ENCODE data around the gene ANKIB1.
A peak's percentile ranks its signal among the peaks of the same experiment; 100 is the strongest.
"Not testable (repeated sequence)": the region's sequence is repeated elsewhere in the genome, so short reads cannot be mapped to it uniquely, and the experiment has no call there.

ANKIB1 gene

GRCh38 chr7:92343714-92344113 is 97.9 kb downstream of the ANKIB1 start:
- Histone ChIP-seq H3K27ac (no peak overlapping the region), H3K9me3 (ENCODE audit: low read depth, low read length) (no peaks in the 10 kb centered on the region), H3K36me3 (ENCODE audit: insufficient read depth, low read length) (peaks cover 14% of the 10 kb centered on the region), H3K4me3 (no peak overlapping the region), H3K9ac (ENCODE audit: insufficient read length) (no peak overlapping the region)
- TF ChIP-seq FOXP2 (optimal IDR thresholded peaks at IDR 0.05; ENCODE audit: control extremely low read depth, extremely low read length, insufficient read depth) (no peak), EZH2 (IDR thresholded peaks at IDR 0.05) (no peak), POLR2AphosphoS5 (IDR thresholded peaks at IDR 0.05; ENCODE audit: borderline replicate concordance, low read depth, low read length) (no peak)
- DNase-seq (ENCODE audit: low read depth, low spot score): no peak

- Histone ChIP-seq H3K4me3 (no peak overlapping the region), H3K9ac (ENCODE audit: insufficient read length) (no peak overlapping the region), H3K27ac (no peak overlapping the region), H3K36me3 (ENCODE audit: insufficient read depth, low read length) (peaks cover 28% of the 10 kb centered on the region), H3K9me3 (ENCODE audit: low read depth, low read length) (no peaks in the 10 kb centered on the region)
- no peak for TF ChIP-seq POLR2AphosphoS5 (IDR thresholded peaks at IDR 0.05; ENCODE audit: borderline replicate concordance, low read depth, low read length)
- no peak for TF ChIP-seq FOXP2 (optimal IDR thresholded peaks at IDR 0.05; ENCODE audit: control extremely low read depth, extremely low read length, insufficient read depth)
- TF ChIP-seq EZH2 (IDR thresholded peaks at IDR 0.05): no peak
- no peak for DNase-seq (ENCODE audit: low read depth, low spot score)
These were observed 106.2 kb downstream of the ANKIB1 start for GRCh38 chr7:92352009-92352408.

- no peak overlapping the region for H3K9ac ChIP-seq (ENCODE audit: insufficient read length)
- no peak overlapping the region for H3K27ac ChIP-seq
- TF ChIP-seq EZH2 (IDR thresholded peaks at IDR 0.05) (no peak), POLR2AphosphoS5 (IDR thresholded peaks at IDR 0.05; ENCODE audit: borderline replicate concordance, low read depth, low read length) (no peak), FOXP2 (optimal IDR thresholded peaks at IDR 0.05; ENCODE audit: control extremely low read depth, extremely low read length, insufficient read depth) (no peak)
- H3K4me3 ChIP-seq: no peak overlapping the region
- no peaks in the 10 kb centered on the region for H3K9me3 ChIP-seq (ENCODE audit: low read depth, low read length)
- H3K36me3 ChIP-seq (ENCODE audit: insufficient read depth, low read length): peaks cover 20% of the 10 kb centered on the region
- DNase-seq (ENCODE audit: low read depth, low spot score): no peak
These were observed 108.4 kb downstream of the ANKIB1 start for GRCh38 chr7:92354214-92354613.

DNA sequence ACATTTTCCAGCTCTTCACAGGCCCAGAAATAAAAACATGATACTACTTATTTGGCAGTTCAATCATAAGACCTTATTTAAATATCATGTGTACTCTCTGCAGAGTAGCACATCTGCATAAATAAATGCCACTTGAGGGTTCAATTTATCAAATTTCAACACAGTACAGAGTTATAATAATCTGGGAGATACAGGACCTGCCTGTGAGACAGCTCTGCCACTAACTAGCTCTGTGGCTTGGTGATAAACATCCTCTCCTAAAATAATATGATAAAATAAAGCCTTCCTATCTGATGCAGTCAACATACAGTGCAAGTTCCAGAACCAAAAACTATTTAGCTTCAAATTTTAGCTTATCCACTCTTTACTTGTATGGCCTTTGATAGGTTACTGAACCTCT is 110.6 kb downstream of the ANKIB1 start:
- no peak for TF ChIP-seq FOXP2 (optimal IDR thresholded peaks at IDR 0.05; ENCODE audit: control extremely low read depth, extremely low read length, insufficient read depth)
- Histone ChIP-seq H3K9ac (ENCODE audit: insufficient read length) (no peak overlapping the region), H3K9me3 (ENCODE audit: low read depth, low read length) (no peaks in the 10 kb centered on the region), H3K4me3 (no peak overlapping the region), H3K27ac (no peak overlapping the region), H3K36me3 (ENCODE audit: insufficient read depth, low read length) (peaks cover 15% of the 10 kb centered on the region)
- no peak for DNase-seq (ENCODE audit: low read depth, low spot score)

DNA sequence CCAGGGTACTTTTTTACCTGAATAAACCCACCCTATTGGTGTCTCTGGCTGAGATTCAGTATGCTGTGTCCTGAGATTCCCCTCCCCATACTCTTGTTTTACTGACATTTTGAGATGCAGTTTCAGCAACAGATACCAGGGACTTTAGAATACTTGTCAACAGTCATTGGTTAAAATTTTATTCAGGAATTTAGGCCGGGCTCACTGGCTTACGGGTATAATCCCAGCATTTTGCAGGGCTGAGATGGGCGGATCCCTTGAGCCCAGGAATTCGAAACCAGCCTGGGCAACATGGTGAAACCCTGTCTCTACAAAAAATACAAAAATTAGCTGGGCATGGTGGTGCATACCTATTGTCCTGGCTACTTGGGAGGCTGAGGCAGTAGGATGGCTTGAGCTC is 111.5 kb downstream of the ANKIB1 start:
- no peaks in the 10 kb centered on the region for H3K9me3 ChIP-seq (ENCODE audit: low read depth, low read length)
- no peak overlapping the region for H3K9ac ChIP-seq (ENCODE audit: insufficient read length)
- H3K36me3 ChIP-seq (ENCODE audit: insufficient read depth, low read length): peaks cover 17% of the 10 kb centered on the region
- H3K4me3 ChIP-seq: no peak overlapping the region
- no peak for TF ChIP-seq FOXP2 (optimal IDR thresholded peaks at IDR 0.05; ENCODE audit: control extremely low read depth, extremely low read length, insufficient read depth)
- no peak for TF ChIP-seq EZH2 (IDR thresholded peaks at IDR 0.05)
- no peak for TF ChIP-seq POLR2AphosphoS5 (IDR thresholded peaks at IDR 0.05; ENCODE audit: borderline replicate concordance, low read depth, low read length)
- H3K27ac ChIP-seq: no peak overlapping the region
- no peak for DNase-seq (ENCODE audit: low read depth, low spot score)

DNA sequence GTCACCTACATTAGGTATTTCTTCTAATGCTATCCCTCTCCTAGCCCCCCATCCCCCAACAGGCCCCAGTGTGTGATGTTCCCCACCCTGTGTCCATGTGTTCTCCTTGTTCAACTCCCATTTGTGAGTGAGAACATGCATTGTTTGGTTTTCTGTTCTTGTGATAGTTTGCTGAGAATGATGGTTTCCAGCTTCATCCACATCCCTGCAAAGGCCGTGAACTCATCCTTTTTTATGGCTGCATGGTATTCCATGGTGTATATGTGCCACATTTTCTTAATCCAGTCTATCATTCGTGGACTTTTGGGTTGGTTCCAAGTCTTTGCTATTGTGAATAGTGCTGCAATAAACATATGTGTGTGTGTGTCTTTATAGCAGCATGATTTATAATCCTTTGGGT is 113.4 kb downstream of the ANKIB1 start:
- H3K9me3 ChIP-seq (ENCODE audit: low read depth, low read length); H3K9ac ChIP-seq (ENCODE audit: insufficient read length); DNase-seq (ENCODE audit: low read depth, low spot score); H3K27ac ChIP-seq; H3K4me3 ChIP-seq: not testable (repeated sequence)
- H3K36me3 ChIP-seq (ENCODE audit: insufficient read depth, low read length): peaks cover 16% of the 10 kb centered on the region

GRCh38 chr7:92359801-92360200 is 114.0 kb downstream of the ANKIB1 start:
- H3K27ac ChIP-seq: peak overlapping the region; percentile 74
- no peak overlapping the region for H3K4me3 ChIP-seq
- DNase-seq (ENCODE audit: low read depth, low spot score): peak; percentile 34
- TF ChIP-seq EZH2 (IDR thresholded peaks at IDR 0.05) (no peak), POLR2AphosphoS5 (IDR thresholded peaks at IDR 0.05; ENCODE audit: borderline replicate concordance, low read depth, low read length) (no peak), FOXP2 (optimal IDR thresholded peaks at IDR 0.05; ENCODE audit: control extremely low read depth, extremely low read length, insufficient read depth) (no peak)
- peak overlapping the region; percentile 5 for H3K9ac ChIP-seq (ENCODE audit: insufficient read length)
- no peaks in the 10 kb centered on the region for H3K9me3 ChIP-seq (ENCODE audit: low read depth, low read length)
- peaks cover 16% of the 10 kb centered on the region for H3K36me3 ChIP-seq (ENCODE audit: insufficient read depth, low read length)

DNA sequence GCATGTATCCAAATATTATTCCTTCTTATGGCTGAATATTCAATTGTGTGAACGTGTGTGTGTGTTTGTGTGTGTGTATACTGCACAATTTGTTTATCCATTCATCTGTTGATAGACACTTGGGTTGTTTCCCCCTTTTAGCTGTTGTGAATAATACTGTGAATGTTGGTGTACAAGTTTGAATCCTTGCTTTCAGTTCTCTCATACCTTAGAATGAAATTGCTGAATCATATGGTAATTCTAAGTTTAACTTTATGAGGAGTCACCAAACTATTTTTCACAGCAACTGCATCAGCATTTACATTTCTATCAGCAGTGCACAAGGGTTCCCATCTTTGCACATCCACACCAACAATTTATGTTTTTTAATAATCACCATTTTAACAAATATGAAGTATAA is 114.6 kb downstream of the ANKIB1 start:
- peaks cover 16% of the 10 kb centered on the region for H3K36me3 ChIP-seq (ENCODE audit: insufficient read depth, low read length)
- no peaks in the 10 kb centered on the region for H3K9me3 ChIP-seq (ENCODE audit: low read depth, low read length)
- H3K4me3 ChIP-seq: no peak overlapping the region
- peak overlapping the region; percentile 5 for H3K9ac ChIP-seq (ENCODE audit: insufficient read length)
- H3K27ac ChIP-seq: peak overlapping the region; percentile 74
- DNase-seq (ENCODE audit: low read depth, low spot score): no peak
- TF ChIP-seq FOXP2 (optimal IDR thresholded peaks at IDR 0.05; ENCODE audit: control extremely low read depth, extremely low read length, insufficient read depth) (no peak), EZH2 (IDR thresholded peaks at IDR 0.05) (no peak), POLR2AphosphoS5 (IDR thresholded peaks at IDR 0.05; ENCODE audit: borderline replicate concordance, low read depth, low read length) (no peak)

- Histone ChIP-seq H3K9me3 (ENCODE audit: low read depth, low read length) (no peaks in the 10 kb centered on the region), H3K4me3 (no peak overlapping the region), H3K36me3 (ENCODE audit: insufficient read depth, low read length) (peaks cover 16% of the 10 kb centered on the region), H3K27ac (no peak overlapping the region), H3K9ac (ENCODE audit: insufficient read length) (no peak overlapping the region)
- no peak for TF ChIP-seq EZH2 (IDR thresholded peaks at IDR 0.05)
- TF ChIP-seq POLR2AphosphoS5 (IDR thresholded peaks at IDR 0.05; ENCODE audit: borderline replicate concordance, low read depth, low read length): no peak
- no peak for TF ChIP-seq FOXP2 (optimal IDR thresholded peaks at IDR 0.05; ENCODE audit: control extremely low read depth, extremely low read length, insufficient read depth)
- DNase-seq (ENCODE audit: low read depth, low spot score): no peak
These were observed 116.4 kb downstream of the ANKIB1 start for GRCh38 chr7:92362131-92362530.

Data from SK-N-MC (cell line).